IPS-NIHi7 (cell line): Measurements from ENCODE around the gene NFKB1.
A peak's percentile ranks its signal among the peaks of the same experiment; 100 is the strongest.

Experiments used
- DNase-seq: peaks from one replicate; pipeline ENCODE4 v3.0.0; 2012; ENCODE audit warnings: mixed read lengths; ENCODE audit errors: extremely low spot score

Gene NFKB1

GRCh38 chr4:102531462-102531861 is 30.3 kb downstream of the NFKB1 start:
- DNase-seq = no peak

- DNase-seq = no peak
These were observed 32.2 kb downstream of the NFKB1 start for GRCh38 chr4:102533348-102533747.

GRCh38 chr4:102533904-102534303 is 32.7 kb downstream of the NFKB1 start:
- no peak for DNase-seq

GRCh38 chr4:102534845-102535244 is 33.7 kb downstream of the NFKB1 start:
- DNase-seq = no peak

GRCh38 chr4:102535398-102536082 is 34.4 kb downstream of the NFKB1 start:
- no peak for DNase-seq

GRCh38 chr4:102536768-102537167 is 35.6 kb downstream of the NFKB1 start:
- DNase-seq = no peak

- no peak for DNase-seq
These were observed 36.1 kb downstream of the NFKB1 start for GRCh38 chr4:102537269-102537668.

GRCh38 chr4:102541697-102542096 is 40.5 kb downstream of the NFKB1 start:
- peak; percentile 49 for DNase-seq

GRCh38 chr4:102543030-102543928 is 42.1 kb downstream of the NFKB1 start:
- DNase-seq = no peak

GRCh38 chr4:102546635-102547034 is 45.5 kb downstream of the NFKB1 start:
- DNase-seq = no peak

GRCh38 chr4:102547973-102548372 is 46.8 kb downstream of the NFKB1 start:
- DNase-seq = no peak

GRCh38 chr4:102551958-102552565 is 50.9 kb downstream of the NFKB1 start:
- DNase-seq = peak; percentile 25

- no peak for DNase-seq
These were observed 51.6 kb downstream of the NFKB1 start for GRCh38 chr4:102552781-102553180.

- no peak for DNase-seq
These were observed 52.8 kb downstream of the NFKB1 start for GRCh38 chr4:102553982-102554381.

- peak; percentile 37 for DNase-seq
These were observed 53.3 kb downstream of the NFKB1 start for GRCh38 chr4:102554482-102554881.

GRCh38 chr4:102554992-102555391 is 53.8 kb downstream of the NFKB1 start:
- DNase-seq = no peak

- no peak for DNase-seq
These were observed 56.5 kb downstream of the NFKB1 start for GRCh38 chr4:102557636-102558035.

- DNase-seq = no peak
These were observed 59.0 kb downstream of the NFKB1 start for GRCh38 chr4:102560115-102560514.

GRCh38 chr4:102560571-102561341 is 59.6 kb downstream of the NFKB1 start:
- no peak for DNase-seq

GRCh38 chr4:102563000-102563399 is 61.8 kb downstream of the NFKB1 start:
- no peak for DNase-seq

- no peak for DNase-seq
These were observed 63.4 kb downstream of the NFKB1 start for GRCh38 chr4:102564399-102565059.
